Activated CD4-positive, alpha-beta T cell treated with anti-CD3 and anti-CD28 coated beads for 1 hour (primary cell): ENCODE results near the gene PPFIA2.

Experiments
- DNase-seq: peaks from one replicate; pipeline ENCODE4 v3.0.0-alpha.2; 2020

PPFIA2 gene

GRCh38 chr12:81333812-81334211, 425.3 kb downstream of the PPFIA2 start:
- no peak for DNase-seq

- DNase-seq: no peak
Measured at GRCh38 chr12:81332054-81332453, 427.1 kb downstream of the PPFIA2 start.

- no peak for DNase-seq
Measured at GRCh38 chr12:81330480-81330879, 428.7 kb downstream of the PPFIA2 start.

GRCh38 chr12:81329085-81329484, 430.1 kb downstream of the PPFIA2 start:
- no peak for DNase-seq

GRCh38 chr12:81327425-81327824, 431.7 kb downstream of the PPFIA2 start:
- no peak for DNase-seq

GRCh38 chr12:81325086-81325485, 434.1 kb downstream of the PPFIA2 start:
- no peak for DNase-seq

- no peak for DNase-seq
Measured at GRCh38 chr12:81314903-81315531, 444.1 kb downstream of the PPFIA2 start.

- no peak for DNase-seq
Measured at GRCh38 chr12:81303935-81304334, 455.2 kb downstream of the PPFIA2 start.

- no peak for DNase-seq
Measured at GRCh38 chr12:81300454-81300853, 458.7 kb downstream of the PPFIA2 start.

- no peak for DNase-seq
Measured at GRCh38 chr12:81297601-81298000, 461.5 kb downstream of the PPFIA2 start.

GRCh38 chr12:81296556-81297305, 462.4 kb downstream of the PPFIA2 start:
- no peak for DNase-seq

GRCh38 chr12:81295251-81295650, 463.9 kb downstream of the PPFIA2 start:
- no peak for DNase-seq

- no peak for DNase-seq
Measured at GRCh38 chr12:81294325-81295190, 464.6 kb downstream of the PPFIA2 start.

- DNase-seq: no peak
Measured at GRCh38 chr12:81288651-81289050, 470.5 kb downstream of the PPFIA2 start.

GRCh38 chr12:81284137-81284536, 475.0 kb downstream of the PPFIA2 start:
- no peak for DNase-seq

- no peak for DNase-seq
Measured at GRCh38 chr12:81274637-81275529, 484.3 kb downstream of the PPFIA2 start.

GRCh38 chr12:81270385-81270784, 488.8 kb downstream of the PPFIA2 start:
- no peak for DNase-seq

GRCh38 chr12:81263072-81263471, 496.1 kb downstream of the PPFIA2 start:
- DNase-seq: no peak

GRCh38 chr12:81261508-81262207, 497.5 kb downstream of the PPFIA2 start:
- DNase-seq: no peak

GRCh38 chr12:81259360-81259759, 499.8 kb downstream of the PPFIA2 start:
- DNase-seq: no peak

GRCh38 chr12:81257947-81258551, 501.1 kb downstream of the PPFIA2 start:
- DNase-seq: no peak

GRCh38 chr12:81255947-81256346, 503.2 kb downstream of the PPFIA2 start:
- DNase-seq: no peak
